Epithelial cell of proximal tubule (primary cell): ENCODE results near the gene RAD51B. TPM values are rescaled to one million over a fixed set of nuclear protein-coding genes. Genes with fewer than 3 reads are reported as not detected.

Source experiments
- DNase-seq: peaks from one replicate; pipeline ENCODE4 v3.0.0-alpha.2; 2011; ENCODE audit warnings: low read depth
- H3K4me3 ChIP-seq: 2 replicates; pipeline ENCODE4 v1.5.1; 2011; ENCODE audit warnings: low read depth, mild to moderate bottlenecking, low read length
- total RNA-seq: library from RNA; depleted of rRNA; stranded (reverse); fragments of >200 nt; gene quantifications from 2 replicates; pipeline ENCODE4 v1.2.3, GENCODE V29; 2015
- TF ChIP-seq, protein P1 (sequence below): conservative IDR thresholded peaks from 2 replicates; pipeline ENCODE4 v1.5.1; 2012; ENCODE audit warnings: low read depth, mild to moderate bottlenecking, low read length

Gene RAD51B
- total RNA-seq, 1 donor from 2014 or later: 6.3 TPM

- no peak for DNase-seq
- TF ChIP-seq, protein P1, sequence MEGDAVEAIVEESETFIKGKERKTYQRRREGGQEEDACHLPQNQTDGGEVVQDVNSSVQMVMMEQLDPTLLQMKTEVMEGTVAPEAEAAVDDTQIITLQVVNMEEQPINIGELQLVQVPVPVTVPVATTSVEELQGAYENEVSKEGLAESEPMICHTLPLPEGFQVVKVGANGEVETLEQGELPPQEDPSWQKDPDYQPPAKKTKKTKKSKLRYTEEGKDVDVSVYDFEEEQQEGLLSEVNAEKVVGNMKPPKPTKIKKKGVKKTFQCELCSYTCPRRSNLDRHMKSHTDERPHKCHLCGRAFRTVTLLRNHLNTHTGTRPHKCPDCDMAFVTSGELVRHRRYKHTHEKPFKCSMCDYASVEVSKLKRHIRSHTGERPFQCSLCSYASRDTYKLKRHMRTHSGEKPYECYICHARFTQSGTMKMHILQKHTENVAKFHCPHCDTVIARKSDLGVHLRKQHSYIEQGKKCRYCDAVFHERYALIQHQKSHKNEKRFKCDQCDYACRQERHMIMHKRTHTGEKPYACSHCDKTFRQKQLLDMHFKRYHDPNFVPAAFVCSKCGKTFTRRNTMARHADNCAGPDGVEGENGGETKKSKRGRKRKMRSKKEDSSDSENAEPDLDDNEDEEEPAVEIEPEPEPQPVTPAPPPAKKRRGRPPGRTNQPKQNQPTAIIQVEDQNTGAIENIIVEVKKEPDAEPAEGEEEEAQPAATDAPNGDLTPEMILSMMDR: no peak
- H3K4me3 ChIP-seq: no peak overlapping the region
Observed at GRCh38 chr14:68737086-68737485, 917.5 kb downstream of the RAD51B start.

DNA sequence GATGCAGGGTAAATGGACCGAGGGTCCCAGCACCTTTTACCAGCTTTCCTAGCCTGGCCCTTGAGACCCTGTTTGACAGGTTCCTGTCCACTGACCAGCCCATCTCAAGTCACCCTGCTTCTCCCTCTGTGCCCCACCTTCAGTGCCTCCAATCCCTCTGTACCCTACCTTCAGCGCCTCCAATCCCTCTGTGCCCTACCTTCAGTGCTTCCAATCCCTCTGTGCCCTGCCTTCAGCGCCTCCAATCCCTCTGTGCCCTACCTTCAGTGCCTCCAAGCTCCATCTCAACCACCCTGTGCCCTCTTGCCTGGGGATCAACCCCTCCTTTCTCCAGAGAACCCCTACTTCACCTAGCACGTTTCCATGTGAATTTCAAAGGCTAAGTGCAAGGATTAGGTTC lies 919.0 kb downstream of the RAD51B start:
- H3K4me3 ChIP-seq: no peak overlapping the region
- TF ChIP-seq, protein P1: no peak

GRCh38 chr14:68739701-68740100 lies 920.1 kb downstream of the RAD51B start:
- H3K4me3 ChIP-seq: no peak overlapping the region
- TF ChIP-seq, protein P1: no peak
- DNase-seq: no peak

More for the DNA sequence above, 919.0 kb downstream of the RAD51B start:
- DNase-seq: no peak

GRCh38 chr14:68740788-68741476 lies 921.4 kb downstream of the RAD51B start:
- TF ChIP-seq, protein P1: no peak
- H3K4me3 ChIP-seq: no peak overlapping the region
- no peak for DNase-seq

DNA sequence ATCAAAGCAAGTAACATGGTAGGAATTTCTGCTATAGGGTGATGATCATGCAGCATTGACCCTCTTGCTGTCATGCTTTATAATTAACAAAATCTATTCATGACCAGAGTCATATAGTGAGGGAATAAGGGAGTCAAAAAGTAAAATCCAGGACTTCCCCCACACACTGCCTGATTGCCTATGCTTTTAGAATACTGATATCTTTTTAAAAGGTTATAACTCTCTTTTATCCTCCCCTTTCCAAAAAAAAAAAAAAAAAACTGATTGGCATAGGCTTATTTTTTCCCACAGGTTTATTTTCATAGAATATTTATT lies 921.9 kb downstream of the RAD51B start:
- DNase-seq: no peak
- TF ChIP-seq, protein P1: no peak
- H3K4me3 ChIP-seq: no peak overlapping the region

- TF ChIP-seq, protein P1: no peak
- H3K4me3 ChIP-seq: no peak overlapping the region
- DNase-seq: no peak
Observed at GRCh38 chr14:68741839-68742470, 922.4 kb downstream of the RAD51B start.

DNA sequence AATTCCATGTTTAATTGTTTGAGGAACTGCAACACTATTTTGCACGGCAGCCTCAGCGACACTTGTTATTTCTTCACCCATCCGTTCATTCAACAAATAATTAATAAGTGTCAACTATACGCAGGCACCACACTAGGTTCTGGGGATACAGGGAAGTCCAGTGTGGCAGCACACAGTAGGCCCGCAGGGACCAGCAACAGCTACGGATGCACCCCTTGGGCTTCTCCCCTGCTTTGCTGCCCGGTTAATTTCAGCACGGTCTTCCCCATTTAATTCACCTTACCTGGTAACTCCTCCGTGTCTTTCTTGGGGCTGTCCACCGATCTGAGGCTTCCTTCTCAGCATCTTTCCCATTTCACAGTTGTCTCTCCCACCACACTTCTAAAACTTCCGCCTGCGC lies 925.0 kb downstream of the RAD51B start:
- H3K4me3 ChIP-seq: no peak overlapping the region
- TF ChIP-seq, protein P1: no peak
- DNase-seq: no peak
